SIG-M5 (cell line): Measurements from ENCODE around the gene LYRM9.
"Not testable (repeated sequence)": the region's sequence is repeated elsewhere in the genome, so short reads cannot be mapped to it uniquely, and the experiment has no call there.

Experiments
- DNase-seq: peaks from one replicate; lab custom pipeline; 2025; lab: John Stamatoyannopoulos, UW

Gene LYRM9

DNA sequence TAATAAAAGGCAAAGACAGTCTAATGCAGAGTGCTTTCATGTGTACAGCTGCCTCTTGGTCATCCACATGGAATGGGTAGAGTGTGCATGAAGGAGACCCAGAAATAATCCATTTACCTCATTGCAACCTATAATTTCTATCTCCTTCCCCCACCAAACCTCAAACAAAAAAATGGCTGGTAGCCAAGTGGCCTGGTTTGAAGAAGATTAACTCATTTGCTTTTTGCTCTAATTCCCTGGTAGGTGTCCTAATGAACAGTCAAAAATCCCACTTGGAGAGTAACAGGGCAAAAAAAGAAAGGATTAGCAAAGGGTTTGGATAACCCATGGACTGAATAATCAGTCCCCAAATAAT, 13.0 kb upstream of the LYRM9 start:
- no peak for DNase-seq

DNA sequence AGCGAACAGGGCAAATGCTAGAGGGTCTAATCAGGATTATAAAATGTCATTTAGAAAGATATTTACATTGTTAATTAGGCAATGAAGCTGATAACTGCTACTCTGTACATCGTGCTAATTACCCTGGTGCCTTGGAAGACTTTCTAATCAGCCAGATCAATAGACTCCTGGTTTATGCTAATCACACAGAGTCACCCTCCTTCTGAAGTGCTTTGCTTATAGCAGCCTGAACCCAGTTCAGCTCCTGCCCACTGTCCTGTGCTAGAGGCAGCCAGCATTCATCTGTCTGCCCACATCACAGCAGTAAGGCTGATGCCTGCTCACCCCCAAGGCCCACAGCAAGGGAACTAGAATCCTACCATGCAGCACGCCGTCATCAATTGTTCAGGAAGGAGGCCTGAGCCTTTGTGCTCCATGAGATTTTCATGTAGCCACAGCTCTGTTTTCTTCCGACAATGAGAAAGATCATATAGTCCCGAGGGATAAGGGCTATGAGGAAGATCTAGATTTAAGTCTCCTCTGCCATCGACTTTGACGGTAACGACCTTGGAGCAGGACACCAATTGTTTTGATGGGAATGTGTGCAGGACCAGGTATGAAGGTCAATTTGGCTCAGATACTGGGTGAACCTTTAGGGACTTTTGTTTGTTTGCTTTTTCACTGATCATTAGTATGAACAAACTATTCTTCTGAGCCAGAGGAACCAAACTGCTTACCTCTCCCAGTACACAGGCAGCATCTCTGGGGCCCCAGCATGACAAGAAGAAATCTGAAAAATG, 12.5 kb upstream of the LYRM9 start:
- DNase-seq: no peak

DNA sequence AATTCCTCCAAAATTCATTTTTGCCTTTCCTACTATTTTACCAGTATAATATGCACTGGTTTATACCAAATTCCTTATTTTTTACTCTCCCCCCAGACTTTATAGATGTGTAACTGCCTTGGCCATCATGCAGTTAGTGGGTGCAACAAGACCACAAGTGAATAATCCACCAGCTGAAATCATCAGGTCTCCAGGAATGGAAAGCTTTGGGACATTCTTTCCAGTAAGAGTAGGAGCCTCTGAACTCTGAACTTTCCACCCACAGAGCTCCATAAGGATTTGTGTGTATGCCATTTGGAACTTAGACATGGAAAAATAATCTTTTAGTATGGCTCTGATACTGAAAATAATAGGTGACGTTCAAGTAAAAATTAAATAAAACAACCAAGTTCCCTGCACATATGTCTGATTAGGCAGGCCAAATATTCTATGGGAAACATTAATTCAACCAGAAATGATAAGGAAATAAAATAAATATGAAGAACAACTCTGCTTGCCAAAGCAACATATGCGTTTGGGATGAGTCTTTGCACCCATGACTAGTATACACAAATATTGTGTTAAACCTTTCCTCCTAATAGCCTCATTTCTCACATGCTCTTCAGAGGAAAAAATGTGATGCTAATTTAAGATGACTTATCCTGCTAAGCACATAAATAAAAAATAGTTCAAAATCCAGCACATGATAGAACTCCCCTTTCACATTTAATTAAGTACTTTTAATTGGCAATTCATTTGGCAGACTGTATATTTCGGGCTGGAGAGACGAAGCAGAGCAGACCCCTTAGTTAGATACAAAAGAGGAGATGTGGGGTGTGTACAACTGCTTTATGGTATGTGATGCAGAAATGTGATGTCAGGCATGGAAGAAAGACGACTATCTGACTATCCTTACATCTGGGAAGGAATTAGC, 11.6 kb upstream of the LYRM9 start:
- DNase-seq: no peak

DNA sequence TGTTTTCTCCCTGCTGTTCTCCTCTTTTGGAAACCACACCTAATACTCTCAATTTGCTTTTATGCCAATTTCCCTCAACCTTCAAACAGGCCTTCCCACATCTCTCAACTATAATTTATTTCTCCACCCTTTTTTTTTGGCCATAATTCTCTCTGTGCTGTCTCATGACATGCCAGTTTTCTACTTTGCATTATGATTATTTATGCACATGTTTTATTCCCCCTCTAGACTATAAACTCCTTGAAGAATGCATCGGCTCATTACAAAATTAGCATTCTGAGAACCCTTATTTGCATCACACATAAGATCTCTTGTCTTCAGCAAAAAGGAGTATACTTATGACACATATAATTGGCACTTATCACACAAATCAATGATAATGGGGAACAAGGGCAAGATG, 10.9 kb upstream of the LYRM9 start:
- no peak for DNase-seq

DNA sequence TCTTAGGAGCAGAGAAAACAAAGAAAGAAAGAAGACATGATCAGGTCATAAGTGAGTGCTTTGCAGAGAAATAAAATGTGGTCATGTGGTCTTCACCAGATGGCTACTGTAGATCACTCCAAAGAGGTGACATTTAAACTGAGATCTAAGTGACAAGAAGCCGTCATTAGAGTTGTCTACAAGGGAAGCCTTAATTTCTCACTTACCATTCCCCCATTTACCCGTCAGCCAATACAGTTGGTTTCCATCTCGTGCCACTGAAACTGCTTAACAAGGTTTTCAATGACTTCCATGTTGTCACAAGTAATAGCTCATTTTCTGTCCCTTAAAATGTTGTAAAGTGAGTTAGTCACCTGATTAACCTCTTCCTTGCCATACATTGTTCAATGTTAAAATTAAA, 6.4 kb upstream of the LYRM9 start:
- no peak for DNase-seq

DNA sequence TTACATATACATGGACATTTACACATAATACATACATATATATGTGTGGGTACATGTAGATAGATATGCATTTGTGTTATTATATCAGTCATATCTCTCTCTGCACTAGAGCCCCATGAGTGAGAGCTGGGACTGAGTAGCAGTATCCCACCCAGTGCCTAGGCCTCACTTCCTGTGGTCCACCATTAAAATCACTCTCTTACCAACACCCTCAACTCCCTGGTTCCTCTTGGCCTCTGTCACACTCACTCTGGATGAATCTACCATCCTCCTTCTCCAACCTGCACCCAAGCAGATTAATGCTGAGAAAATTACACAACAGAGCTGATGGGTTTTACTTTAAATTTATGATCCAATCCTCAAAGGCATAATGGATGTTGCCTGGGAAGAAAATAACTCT, 4.9 kb upstream of the LYRM9 start:
- no peak for DNase-seq

DNA sequence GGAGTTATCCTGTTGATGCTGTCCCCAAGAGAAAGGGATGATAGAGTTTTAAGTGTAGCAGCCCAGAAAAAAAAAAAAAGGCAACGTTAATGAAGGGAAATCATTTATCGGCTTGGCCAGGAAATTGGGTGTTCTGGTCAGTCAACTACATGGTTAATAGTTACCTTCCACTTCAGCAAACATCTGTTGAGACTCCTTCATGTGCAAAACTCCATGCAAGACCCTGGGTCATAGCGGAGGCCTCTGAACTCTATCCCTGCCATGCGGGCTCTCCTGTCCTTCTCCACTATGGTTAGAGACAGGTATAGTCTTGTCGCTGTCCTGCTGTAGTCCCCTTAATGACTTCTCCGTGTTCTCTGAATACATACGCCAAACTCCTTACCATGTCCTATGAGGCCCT, 3.5 kb upstream of the LYRM9 start:
- no peak for DNase-seq

DNA sequence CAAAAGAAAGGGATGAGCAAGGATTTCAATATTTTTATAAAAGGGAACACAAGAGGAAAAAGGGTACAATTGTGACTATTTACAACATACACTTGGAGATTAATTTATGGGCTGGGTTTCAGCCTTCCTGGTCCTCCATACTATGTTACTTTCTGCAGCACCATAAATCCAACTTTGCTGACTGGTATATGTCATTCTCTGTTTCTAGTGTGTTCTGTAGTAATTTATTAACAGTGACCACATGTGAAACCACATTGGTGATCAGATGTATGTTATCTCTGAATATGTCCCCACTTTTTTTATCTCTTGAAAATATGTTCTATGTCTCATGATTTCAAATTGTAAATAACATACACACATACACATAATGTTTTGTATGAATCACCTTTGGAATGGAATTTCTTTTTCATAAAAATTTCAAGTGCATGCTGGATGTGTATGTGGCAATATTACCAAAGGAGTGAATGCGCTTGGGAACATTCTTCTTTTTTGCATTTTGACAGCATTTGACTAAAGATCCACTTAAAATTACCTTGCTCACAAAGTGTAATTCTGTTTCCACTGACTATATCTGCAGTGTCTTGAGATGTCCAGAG, 2.9 kb upstream of the LYRM9 start:
- no peak for DNase-seq

DNA sequence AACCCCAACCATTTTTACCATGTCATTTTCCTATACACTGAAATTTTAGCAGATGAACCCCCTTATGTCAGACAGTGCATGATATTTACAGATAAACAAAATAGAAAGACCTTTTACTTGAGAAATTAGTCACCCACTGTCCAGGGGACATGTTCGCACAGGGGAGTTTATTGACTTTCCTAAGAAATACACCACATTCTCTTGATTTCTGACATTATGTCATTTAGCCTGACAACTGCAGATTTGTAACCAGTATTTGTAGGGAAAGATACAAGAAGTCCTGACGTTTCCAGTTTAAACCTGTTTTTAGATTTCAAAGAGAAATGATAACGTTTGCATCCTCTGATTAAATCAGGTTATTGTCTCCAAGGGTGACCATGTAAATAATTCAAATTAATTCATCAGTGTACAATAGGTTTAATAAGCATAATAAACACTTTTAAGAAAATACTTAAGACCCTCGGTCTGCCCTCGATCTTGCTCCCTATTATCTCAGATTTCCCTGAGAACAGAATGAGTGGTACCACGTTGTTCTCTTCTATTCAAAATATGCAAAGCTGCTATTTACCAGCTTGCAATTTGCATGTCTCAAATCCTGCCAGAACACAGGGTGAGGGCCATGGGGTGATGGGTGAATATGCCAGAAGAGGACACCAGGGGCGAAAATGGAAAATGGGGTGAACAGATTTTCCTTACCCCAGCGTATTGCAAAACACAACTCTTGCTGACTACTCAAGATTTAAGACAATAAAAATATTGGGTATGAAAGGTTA, 2.1 kb upstream of the LYRM9 start:
- no peak for DNase-seq

DNA sequence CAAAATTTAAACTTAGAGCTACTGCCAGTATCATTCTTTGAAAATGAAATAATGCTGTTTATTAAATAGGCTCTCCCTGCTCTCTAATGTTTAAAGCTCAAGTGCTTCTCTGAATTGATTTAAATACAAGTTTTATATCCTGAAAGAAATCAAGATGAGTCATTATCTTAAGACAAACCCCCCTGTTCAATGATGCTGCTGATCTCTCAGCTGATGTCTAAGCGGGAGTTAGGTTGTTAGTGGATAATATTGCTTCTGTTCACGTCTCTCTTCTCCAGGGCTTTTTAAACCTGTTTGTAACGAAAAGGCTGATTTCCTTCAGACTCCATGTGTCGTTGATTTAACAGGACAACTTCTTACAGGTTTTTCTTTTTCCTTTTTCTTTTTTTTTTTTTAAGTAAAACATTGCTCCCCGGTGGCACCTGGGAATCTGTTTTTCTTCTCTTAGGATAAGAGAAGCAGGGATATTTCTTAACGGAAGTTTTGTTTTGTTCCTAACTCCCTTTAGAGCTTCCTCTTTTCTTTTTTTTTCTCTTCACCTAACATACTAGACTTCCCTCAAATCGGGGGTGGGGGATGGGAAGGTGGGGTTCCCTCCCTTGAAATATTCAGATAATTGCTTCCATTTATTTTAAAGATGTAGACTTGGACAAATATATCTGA, 807 bp upstream of the LYRM9 start:
- no peak for DNase-seq

DNA sequence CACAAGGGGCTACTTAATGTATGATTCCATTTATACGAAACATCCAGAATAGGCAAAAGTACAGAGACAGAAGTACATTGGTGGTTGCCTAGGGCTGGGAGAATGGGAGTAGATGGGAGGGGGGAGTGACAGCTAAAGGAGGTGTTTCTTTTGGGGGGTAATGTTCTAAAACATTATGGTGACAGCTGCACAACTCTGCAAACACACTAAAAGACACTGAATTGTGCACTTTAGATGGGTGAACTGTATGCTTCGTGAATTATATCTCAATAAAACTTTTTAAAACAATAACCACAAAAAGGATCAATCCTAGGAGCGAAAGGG, 661 bp downstream of the LYRM9 start:
- DNase-seq: no peak

DNA sequence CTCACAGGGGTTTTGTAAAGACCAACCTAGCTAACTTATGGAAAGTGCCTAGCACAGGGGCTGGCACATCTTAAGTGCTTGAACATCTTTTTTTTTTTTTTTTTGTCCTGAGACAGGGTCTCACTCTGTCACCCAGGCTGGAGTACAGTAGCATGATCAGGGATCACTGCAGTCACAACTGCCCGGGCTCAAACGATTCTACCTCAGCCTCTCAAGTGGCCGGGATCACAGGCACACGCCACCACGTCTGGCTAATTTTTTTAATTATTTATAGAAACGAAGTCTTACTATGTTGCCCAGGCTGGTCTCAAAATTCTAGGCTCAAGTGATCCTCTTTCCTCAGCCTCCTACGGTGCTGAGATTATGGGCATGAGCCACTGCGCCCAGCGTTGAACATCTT, 1.3 kb downstream of the LYRM9 start:
- DNase-seq: no peak

DNA sequence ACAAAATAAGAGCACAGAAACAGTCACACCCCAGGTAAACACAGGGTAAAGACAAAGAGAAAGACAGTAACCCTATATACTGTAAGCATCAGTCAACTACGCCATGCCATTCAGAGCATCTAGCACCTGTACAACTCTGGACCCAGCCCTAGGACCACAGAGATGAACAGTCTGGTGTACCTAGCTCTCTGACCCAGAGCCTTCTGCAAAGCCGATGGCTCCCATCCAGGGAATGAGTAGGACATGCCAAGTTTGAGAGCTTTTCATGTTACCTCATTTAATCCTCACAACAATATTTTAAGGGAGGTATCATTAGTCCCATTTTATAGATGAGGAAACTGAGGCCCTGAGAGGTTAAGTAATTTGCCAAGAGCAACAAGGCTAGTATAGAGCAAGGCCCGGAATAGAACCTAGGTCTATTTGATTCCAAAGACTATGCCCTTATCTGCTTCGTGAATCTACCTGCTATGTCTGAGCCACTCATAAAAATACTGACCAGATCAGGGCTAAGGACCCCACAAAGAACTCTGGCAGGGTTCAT, 3.4 kb downstream of the LYRM9 start:
- DNase-seq: no peak

DNA sequence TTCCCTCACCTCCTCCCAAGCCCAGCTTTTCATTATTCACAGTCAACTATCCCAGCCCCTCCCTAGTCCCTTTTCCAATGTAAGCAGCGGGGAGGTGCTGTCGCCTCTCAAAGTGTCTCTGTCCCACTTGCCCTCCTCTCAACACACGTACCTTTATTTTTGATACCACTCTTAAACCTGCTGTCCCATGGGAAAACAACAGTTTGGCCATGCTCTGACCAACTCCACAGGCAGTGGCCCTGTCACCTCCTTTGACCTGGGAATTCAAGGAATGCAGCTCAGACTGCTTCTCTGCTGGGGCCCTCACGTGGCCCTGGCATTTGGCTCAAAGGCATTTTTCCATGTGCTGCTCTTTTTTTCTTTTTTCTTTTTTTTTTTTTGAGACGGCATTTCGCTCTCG, 4.2 kb downstream of the LYRM9 start:
- no peak for DNase-seq

DNA sequence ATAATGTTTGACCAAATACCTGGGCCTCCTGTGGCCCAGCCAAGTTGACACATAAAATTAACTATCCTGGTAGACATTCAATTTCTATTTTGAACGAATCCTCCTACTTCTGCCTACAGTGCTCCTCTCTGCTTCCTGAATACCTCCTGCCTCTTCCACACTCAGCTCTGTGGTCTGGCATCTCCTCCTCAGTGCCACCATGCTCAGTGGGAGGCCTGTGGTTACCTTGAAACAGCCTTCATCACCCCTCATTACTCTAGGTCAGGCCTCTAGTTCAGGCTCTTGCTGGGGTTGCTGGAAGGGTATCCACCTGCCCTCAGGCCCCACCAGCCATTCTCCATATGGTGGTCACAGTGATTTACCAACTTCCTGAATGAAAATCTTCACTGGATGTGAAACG, 5.1 kb downstream of the LYRM9 start:
- no peak for DNase-seq

DNA sequence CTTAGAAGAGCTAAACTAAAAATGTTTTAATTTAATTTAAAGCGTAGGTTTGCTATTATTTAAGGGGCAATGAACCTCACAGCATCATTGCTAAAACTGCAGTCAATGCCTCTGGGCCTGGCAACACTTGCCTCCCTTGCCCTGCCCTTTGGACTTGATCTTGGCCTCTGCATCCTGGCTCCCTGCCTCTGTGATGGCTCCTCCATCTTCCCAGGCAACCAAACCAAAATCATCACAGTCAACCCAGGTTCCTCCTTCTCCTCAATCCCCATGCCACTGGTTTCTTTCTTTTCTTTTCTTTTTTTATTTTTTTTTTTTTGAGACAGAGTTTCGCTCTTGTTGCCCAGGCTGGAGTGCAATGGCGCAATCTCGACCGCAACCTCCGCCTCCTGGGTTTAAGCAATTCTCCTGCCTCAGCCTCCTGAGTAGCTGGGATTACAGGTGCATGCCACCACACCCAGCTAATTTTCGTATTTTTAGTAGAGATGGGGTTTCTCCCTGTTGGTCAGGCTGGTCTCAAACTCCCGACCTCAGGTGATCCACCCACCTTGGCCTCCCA, 6.7 kb downstream of the LYRM9 start:
- DNase-seq: not testable (repeated sequence)

DNA sequence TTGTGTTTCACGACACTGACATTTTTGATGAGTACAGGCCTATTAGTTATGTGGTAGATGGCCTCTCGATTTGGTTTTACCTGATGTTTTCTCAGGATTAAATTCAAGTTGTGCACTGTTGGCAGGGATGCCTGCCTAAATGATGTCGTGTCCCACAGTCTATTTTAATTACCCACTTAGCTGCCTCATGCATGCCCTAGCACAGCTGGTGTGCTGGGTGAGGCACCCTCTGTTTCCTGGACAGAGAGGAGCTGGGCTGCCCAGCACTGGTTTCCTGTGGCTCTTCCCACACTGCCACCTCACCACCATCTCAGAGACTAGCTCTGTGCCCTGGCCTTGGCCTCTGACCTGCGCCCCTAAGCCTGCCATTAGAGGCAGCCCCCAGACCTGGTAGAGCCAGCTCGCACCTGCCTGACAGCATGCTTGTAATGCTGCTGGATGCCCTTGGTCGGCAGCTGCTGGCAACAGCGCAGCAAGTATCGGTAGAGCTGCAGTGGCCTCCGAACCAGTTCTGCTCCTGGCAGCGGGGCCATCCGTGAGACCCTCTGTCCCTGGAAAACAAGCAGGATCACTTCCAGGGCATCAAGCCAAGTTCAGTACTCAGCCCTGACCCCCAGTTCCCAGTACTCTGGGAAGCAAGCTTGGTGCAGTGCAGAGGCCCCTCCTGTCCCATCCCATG, 10.9 kb downstream of the LYRM9 start:
- no peak for DNase-seq

DNA sequence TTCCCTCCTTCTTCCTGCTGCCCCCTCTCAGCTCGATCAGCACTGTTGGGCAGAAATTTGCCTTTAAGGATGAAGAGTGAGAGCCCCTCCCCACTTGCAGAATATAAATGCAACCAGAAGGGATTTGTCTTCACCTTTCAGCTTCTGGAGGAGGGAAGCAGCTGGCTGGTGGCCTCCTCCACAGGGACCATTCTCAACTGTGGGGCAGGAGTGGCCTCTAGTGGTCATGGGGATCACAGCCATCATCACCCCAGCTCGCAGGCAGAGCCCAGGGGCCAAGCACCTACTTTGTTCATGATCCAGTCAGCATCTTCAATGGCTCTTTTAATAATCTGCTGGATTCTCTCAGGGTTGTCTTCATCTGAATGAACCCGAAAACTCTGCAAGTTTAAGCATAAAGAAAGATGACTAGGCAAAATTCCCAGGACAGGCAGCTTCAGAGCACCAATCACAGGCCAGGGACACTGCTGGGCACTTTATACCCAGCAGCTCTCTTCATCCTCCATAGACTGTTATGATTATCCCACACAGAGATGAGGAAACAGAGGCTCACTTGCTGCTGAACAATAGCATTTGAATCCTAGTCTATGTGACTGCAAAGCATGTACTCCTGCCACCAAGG, 13.1 kb downstream of the LYRM9 start:
- no peak for DNase-seq

DNA sequence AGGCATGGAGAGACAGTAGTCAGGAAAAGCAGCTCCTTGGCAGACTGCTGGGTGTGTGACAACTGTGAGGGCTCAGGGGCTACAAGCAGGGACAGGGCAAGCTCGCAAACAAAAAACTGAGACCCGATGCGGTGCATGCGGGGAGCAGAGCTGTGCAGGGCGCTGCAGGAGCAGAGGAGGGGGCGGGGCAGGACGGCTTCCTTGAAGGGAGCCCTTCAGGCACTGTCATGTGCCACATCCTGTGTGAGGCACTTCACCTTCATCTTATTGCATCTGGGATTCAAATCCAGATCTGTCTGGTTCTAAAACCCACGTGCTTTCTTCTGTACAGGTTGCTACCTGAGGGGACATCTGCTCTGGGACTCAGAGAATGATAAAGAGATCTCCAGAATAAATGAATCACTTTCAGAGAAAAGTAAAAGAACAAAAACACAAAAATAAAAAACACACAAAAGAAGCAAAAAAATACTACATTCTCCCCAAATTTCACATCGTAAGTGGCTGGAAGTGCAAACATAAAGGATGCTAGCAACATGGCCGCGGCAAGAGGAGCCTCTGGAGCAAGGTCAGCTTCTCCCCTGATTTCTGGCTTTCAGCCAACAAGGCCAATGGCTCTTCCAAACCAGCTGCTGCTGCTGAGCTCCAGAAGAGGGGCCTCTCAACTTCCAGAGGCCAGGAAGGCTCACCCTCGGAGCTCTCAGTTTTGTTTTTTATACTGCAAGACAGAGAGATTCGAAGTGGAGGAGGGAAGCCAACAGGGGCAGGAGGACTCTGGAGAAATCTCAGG, 14.2 kb downstream of the LYRM9 start:
- no peak for DNase-seq
